GM23338 (cell line): ENCODE measurements around the gene SSB.

Source experiments
- POLR2AphosphoS5 ChIP-seq: IDR thresholded peaks from 2 replicates; pipeline ENCODE4 v1.6.1; 2016; ENCODE audit warnings: antibody characterized with exemption, low read depth
- TF ChIP-seq, protein P1 (sequence below), 2 experiments: fragments of 200-600 bp in 1 of 2; sonication (generic) in 1 of 2; conservative IDR thresholded peaks; 2 replicates each; pipeline versions ENCODE4 v1.5.1 to v1.6.1; 2016 to 2017; ENCODE audit warnings: antibody characterized with exemption in 2 of 2, low read depth in 2 of 2, mild to moderate bottlenecking in 2 of 2, moderate library complexity in 1 of 2

DNA sequence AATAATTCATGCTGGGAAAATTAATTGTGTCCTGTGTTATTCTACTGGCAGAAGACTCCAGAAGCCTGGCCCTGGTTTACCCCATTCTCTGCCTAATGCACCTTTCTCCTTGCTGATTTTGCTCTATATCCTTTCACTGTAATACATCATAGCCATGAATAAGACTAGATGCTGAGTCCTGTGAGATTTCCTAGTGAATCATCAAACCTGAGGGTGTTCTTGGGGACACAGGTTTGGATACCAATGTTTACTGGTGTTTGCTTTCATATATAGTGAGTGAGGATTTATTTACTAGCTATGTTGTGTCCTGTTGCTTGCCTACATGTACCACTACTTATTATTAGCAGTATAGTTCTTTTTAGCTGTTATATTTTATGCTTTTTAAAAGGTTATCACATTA lies 19.6 kb downstream of the SSB start:
- TF ChIP-seq POLR2AphosphoS5: no peak
- TF ChIP-seq, protein P1, sequence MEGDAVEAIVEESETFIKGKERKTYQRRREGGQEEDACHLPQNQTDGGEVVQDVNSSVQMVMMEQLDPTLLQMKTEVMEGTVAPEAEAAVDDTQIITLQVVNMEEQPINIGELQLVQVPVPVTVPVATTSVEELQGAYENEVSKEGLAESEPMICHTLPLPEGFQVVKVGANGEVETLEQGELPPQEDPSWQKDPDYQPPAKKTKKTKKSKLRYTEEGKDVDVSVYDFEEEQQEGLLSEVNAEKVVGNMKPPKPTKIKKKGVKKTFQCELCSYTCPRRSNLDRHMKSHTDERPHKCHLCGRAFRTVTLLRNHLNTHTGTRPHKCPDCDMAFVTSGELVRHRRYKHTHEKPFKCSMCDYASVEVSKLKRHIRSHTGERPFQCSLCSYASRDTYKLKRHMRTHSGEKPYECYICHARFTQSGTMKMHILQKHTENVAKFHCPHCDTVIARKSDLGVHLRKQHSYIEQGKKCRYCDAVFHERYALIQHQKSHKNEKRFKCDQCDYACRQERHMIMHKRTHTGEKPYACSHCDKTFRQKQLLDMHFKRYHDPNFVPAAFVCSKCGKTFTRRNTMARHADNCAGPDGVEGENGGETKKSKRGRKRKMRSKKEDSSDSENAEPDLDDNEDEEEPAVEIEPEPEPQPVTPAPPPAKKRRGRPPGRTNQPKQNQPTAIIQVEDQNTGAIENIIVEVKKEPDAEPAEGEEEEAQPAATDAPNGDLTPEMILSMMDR (conservative IDR thresholded peaks at IDR 0.05; ENCODE audit: low read depth in 2 of 2): no peak
